ENCODE data around the gene ICOSLG. TPM values are rescaled to one million over a fixed set of nuclear protein-coding genes. Genes with fewer than 3 reads are reported as not detected.
"Not testable (repeated sequence)": the region's sequence is repeated elsewhere in the genome, so short reads cannot be mapped to it uniquely, and the experiment has no call there.

ICOSLG gene, protein sequence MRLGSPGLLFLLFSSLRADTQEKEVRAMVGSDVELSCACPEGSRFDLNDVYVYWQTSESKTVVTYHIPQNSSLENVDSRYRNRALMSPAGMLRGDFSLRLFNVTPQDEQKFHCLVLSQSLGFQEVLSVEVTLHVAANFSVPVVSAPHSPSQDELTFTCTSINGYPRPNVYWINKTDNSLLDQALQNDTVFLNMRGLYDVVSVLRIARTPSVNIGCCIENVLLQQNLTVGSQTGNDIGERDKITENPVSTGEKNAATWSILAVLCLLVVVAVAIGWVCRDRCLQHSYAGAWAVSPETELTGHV
- 2.0 and 2.4 TPM in 2 replicates for total RNA-seq

DNA sequence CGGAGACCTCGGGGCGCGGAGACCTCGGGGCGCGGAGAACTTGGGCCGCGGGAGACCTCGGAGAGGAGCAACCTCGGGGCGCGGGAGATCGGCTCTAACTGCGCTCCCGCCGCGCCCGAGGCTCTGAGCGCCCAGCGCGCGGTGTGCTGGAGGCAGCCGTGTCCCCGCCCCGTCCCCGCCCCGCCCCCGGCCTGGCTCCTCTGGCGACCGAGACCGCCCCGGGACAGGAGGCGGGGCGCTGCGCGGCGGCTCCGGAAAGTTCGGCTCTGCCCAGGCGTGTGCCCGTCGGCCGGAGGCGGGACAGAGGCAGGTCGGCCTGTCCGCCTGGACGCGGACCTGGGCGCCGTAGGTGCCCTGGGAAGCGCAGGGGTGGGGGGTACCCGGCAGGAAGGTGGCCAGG is at the start of gene ICOSLG:
TSS of gene ICOSLG (minus strand) at position 102 of the 400 bp plus-strand sequence. CDS start 126 bp downstream, outside the sequence.
- not testable (repeated sequence) for DNase-seq

- no peak for DNase-seq
These were observed 48.8 kb upstream of the ICOSLG start for GRCh38 chr21:44289381-44290010.

GRCh38 chr21:44288251-44289110 is 47.7 kb upstream of the ICOSLG start:
- no peak for DNase-seq

DNA sequence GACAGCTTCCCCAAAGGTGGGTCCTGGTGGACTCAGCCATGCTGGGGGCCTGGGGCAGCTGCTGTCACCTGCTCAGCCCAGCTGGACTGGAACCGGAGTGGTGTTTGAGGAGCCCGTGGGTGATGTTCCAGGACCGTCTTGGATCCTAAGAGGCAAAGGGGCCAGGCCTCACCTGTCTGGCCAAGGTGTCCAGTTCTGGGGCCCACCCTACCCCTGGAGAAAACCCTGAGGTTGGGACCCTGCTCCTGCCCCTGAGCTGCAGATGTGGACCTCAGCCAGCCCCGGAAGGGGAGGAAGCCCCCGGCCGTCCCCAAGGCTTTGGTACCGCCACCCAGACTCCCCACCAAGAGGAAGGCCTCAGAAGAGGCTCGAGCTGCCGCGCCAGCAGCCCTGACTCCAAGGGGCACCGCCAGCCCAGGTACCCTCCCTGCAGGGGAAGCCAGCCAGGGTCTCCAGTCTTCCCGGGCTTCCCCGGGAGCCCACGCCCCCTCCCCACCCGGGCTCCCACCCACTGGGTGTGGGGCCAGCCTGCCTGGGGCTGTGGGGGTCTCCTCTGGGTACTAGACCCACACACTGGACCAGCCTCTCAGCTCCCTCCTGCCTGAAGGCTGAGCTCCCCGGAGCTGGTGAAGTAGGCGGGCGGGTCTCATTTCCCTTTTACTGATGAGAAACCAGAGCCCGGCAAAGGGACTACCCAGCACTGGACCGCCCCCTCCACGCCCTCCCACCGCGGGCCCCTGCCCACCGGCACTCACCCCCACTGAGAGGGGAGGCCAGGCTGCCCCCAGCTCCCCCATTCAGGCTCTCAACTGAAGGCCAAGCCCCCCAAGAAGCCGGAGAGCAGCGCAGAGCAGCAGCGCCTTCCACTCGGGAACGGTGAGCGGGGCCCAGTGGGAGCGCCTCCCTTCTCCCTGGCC is 46.2 kb upstream of the ICOSLG start:
- no peak for DNase-seq

- DNase-seq, result no peak
These were observed 45.5 kb upstream of the ICOSLG start for GRCh38 chr21:44286086-44286715.

- DNase-seq, result peak; percentile 21
These were observed 44.6 kb upstream of the ICOSLG start, which contains the start of gene AIRE for GRCh38 chr21:44285138-44285992. AIRE (plus strand) TSS chr21:44285876; CDS start chr21:44286007, 131 bp downstream.

- no peak for DNase-seq
These were observed 43.2 kb upstream of the ICOSLG start for GRCh38 chr21:44283948-44284347.

DNA sequence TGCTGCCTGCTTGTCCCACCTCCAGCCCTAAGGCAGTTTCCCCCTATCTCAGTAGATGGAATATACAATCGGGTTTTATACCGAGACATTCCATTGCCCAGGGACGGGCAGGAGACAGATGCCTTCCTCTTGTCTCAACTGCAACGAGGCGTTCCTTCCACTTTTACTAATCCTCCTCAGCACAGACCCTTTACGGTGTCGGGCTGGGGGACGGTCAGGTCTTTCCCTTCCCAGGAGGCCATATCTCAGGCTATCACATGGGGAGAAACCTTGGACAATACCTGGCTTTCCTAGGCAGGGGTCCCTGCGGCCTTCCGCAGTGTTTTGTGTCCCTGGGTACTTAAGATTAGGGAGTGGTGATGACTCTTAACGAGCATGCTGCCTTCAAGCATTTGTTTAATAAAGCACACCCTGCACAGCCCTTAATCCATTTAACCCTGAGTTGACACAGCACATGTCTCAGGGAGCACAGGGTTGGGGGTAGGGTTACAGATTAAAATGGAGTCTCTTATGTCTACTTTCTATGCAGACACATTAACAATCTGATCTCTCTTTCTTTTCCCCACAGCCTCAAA is 42.6 kb upstream of the ICOSLG start:
- not testable (repeated sequence) for DNase-seq

GRCh38 chr21:44282370-44282769 is 41.6 kb upstream of the ICOSLG start:
- DNase-seq, result no peak

GRCh38 chr21:44281801-44282200 is 41.1 kb upstream of the ICOSLG start:
- DNase-seq, result no peak

DNA sequence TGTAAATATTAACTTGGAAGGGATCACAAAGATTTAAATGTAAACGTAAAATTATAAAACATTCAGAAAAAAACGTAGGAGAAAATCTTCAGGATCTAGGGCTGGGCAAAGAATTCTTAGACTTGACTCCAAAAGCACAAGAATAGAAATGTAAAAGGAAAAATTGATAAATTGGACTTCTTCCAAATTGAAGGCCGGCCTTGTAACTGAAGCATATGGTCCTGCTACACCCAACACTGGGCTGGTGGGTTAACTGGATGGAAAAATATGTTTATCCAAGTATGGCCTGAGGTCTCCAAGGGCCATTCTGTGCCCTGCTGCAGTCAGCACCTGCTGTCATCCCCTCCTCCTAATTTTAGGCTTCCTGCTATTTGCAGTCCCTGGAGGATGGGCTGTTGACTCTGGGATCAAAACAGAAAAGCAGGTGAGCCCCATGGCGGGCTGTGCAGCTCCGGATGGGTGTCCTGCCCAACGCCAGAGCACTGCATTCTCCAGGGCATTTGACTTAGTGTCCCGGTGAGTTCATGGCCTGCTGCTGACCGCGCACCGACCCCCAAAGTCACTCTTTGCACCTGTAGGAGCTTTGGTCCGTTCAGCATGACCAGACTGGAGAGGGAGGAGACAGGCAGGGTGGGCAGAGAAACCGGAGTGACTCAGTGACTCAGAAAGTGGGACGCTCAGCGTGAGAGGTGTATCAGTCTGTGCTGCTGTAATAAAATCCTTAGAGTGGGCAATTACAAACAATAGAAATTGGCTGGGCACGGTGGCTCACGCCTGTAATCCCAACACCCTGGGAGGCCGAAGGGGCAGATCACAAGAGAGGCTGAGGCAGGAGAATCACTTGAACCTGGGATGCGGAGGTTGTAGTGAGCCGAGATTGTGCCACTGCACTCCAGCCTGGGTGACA is 38.9 kb upstream of the ICOSLG start:
- no peak for DNase-seq

DNA sequence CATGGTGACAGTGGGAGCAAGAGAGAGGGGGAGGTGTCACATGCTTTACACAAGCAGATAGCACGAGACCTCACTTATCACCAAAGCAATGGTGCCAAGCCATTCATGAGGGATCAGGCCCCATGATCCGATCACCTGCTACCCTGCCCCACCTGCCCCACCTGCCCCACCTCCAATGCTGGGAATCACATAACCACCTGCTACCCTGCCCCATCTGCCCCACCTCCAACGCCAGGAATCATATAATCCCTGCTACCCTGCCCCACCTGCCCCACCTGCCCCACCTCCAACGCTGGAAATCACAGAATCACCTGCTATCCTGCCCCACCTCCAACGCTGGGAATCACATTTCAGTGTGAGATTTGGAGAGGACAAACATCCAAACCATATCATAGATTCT is 34.3 kb upstream of the ICOSLG start:
- no peak for DNase-seq

GRCh38 chr21:44273046-44273445 is 32.3 kb upstream of the ICOSLG start:
- DNase-seq, result no peak

DNA sequence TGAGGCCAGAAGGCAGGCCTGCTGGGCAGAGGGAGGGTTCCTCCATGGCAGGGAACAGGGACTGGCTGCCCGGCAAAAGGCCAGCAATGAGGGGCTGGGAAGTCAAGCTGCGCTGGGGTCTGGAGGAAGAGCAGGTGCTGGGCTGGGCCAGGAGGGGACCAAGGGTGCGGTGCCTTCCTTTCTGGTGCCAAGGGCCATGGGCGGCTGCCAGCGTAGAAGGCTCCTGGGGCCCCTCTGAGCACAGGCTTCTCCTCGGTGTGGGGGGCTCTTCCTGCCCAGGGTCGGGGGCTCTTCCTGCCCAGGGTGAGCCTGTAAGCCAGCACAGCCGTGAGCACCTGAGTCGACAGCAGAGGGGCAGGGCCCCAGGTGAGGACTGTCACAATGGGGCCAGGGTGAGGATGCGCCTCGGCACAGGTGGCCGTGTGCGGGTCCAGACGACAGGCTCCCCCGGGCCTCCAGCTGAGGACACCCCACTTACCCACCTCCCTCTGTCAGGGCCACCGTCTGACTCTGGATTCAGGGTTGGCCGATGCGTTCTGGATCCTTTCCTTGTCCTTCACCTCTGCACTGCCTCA is 31.6 kb upstream of the ICOSLG start:
- DNase-seq, result no peak

DNA sequence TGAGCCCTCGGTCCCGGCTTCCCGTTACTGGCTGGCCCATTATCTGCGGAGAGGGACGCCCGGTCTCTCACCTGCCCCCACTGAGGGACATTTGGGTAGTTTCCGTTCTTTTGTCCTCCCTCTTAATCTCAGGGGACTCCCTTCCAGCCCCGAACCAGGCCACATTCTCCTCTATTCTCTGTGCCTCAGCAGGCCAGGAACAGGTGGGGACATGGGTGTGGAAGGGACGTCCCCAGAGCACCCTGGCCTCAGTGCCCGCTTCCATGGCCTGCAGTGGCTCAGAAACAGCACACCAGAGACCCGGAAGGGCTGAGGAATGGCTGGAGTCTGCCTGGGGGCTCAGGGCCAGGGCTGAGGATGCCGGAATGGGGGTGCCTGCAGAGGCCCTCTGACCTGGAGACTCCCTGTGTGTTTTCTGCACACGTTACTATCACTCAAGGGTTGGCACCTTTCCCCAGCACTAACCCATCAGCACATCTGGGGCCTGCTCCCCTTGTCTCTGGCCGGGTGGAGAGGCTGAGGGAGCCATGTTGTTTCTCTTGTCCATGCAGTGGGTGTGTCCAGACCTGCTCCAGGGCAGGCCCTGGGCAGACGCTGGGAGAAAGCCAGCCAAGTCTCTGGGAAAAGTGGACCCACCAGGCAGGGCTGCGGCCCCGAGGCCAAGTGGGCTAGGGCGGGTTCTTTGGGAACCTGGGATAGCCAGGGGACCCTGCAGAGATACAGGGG is 31.0 kb upstream of the ICOSLG start:
- no peak for DNase-seq

DNA sequence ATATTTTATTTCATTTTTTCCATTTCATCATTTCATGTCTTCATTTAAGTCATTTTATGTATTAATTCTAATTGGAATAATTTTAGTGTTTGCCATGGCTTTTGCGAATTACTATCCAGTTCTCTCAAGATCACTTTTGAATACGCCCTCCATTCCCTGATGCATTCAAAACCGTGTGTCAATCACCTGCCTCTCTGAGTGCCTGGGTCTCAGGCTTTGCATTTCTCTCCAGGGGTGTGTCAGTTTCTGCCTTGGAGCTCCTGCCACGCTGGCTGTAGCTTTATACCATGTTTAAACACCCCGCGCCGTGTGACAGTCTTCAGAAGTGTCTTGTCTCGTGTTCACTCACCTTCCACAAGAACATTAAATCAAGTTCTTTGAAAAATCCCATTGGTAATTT is 28.3 kb upstream of the ICOSLG start:
- DNase-seq, result no peak

- DNase-seq, result no peak
These were observed 27.0 kb upstream of the ICOSLG start for GRCh38 chr21:44267655-44268142.

GRCh38 chr21:44265734-44266270 is 25.1 kb upstream of the ICOSLG start:
- no peak for DNase-seq

All from dermis blood vessel endothelial cell (primary cell).